GM12801 (cell line): ENCODE results near the gene CYP2A13.

ENCODE experiments used
- CTCF ChIP-seq: IDR thresholded peaks from one replicate; pipeline ENCODE4 v1.5.1; 2011; ENCODE audit warnings: control low read depth; ENCODE audit not compliant: insufficient read length; ENCODE audit errors: extremely low read depth

CYP2A13 gene

GRCh38 chr19:41134616-41135015 is 46.4 kb downstream of the CYP2A13 start:
- TF ChIP-seq CTCF, result no peak

DNA sequence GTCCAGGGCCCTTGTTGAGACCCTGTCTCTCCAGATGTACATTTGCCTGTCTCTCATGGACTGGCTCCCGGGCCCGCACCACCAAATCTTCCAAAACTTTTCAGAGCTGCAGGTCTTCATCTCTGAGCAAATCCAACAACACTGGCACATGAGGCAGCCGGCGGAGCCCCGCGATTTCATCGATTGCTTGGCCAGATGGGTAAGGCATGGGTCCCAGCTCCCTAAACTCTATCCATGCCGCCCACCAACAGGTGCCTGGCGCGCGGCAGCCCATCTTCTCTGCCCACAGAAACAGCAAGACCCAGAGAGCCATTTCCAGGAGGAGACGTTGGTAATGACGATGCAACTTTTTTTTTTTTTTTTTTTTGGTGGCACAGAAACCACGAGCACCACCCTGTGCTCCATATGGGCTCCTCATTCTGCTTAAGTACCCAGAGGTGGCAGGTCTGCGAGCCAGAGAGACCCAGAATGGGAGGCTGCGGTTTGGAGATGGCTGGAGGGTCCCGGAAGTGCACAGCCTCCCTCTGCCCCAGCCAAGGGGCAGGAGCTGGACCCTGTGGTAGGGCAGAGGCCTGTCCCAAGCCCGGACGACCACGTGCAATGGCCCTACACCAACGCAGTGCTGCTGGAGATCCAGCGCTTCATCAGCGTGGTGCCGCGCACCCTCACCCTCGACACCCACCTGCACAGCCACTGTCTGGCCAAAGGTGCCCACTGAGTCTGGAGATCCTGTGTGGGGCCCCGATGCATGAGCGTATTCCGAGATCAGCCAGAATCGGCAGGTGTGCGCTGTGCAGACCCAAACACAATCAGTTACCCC is 48.6 kb downstream of the CYP2A13 start:
- no peak for TF ChIP-seq CTCF

DNA sequence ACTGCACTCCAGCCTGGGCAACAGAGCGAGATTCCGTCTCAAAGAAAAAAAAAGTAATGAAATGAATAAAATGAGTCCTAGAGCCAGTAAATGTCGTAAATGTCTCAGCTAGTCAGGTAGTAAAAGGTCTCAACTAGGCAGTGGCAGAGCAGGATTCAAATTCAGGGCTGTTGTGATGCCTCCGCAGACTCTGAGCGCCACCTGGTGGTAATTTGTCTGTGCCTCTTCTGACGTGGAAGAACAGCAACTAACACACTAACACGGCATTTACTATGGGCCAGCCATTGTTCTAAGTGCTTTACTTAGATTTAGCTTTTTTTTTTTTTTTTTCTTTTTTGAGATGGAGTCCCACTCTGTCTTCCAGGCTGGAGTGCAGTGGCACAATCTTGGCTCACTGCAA is 56.2 kb downstream of the CYP2A13 start:
- no peak for TF ChIP-seq CTCF
